ENCODE measurements around the gene VEZT.
"Not testable (repeated sequence)": the region's sequence is repeated elsewhere in the genome, so short reads cannot be mapped to it uniquely, and the experiment has no call there.

The VEZT gene

GRCh38 chr12:95195122-95195521 is 22.5 kb upstream of the VEZT start:
- no peak overlapping the region for H3K4me3 ChIP-seq (ENCODE audit: low read depth, low read length)
- DNase-seq (ENCODE audit: low read depth): no peak
- TF ChIP-seq POLR2A (IDR thresholded peaks at IDR 0.05; ENCODE audit: extremely low read depth, insufficient read length) (no peak), MAX (IDR thresholded peaks at IDR 0.05; ENCODE audit: low read depth, low read length) (no peak), MYC (IDR thresholded peaks at IDR 0.05; ENCODE audit: low read depth, low read length) (no peak), CTCF (IDR thresholded peaks at IDR 0.05; ENCODE audit: low read depth, low read length) (no peak)

- not testable (repeated sequence) for H3K4me3 ChIP-seq (ENCODE audit: low read depth, low read length); DNase-seq (ENCODE audit: low read depth)
These were observed 20.6 kb upstream of the VEZT start for GRCh38 chr12:95196875-95197569.

DNA sequence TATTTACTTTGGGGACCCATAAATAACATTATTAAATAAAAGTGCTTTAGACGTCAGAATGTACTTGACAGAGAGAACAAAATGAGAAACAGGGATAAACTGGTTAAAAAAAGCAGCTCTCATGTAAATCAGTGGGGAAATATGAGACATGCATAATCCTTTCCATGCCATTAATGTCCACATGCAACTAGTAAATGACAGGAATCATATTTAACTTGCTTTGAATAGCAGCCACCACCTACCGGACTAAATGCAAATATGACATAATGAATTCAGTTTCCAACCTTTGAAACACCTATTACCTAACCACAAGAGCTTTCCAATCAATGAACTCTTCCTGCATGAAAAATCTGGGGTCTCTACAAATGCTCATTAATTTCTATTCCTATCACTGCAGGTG is 20.0 kb upstream of the VEZT start:
- H3K4me3 ChIP-seq (ENCODE audit: low read depth, low read length): no peak overlapping the region
- TF ChIP-seq CTCF (IDR thresholded peaks at IDR 0.05; ENCODE audit: low read depth, low read length): no peak
- no peak for TF ChIP-seq MYC (IDR thresholded peaks at IDR 0.05; ENCODE audit: low read depth, low read length)
- no peak for TF ChIP-seq MAX (IDR thresholded peaks at IDR 0.05; ENCODE audit: low read depth, low read length)
- no peak for TF ChIP-seq POLR2A (IDR thresholded peaks at IDR 0.05; ENCODE audit: extremely low read depth, insufficient read length)
- no peak for DNase-seq (ENCODE audit: low read depth)

- TF ChIP-seq POLR2A (IDR thresholded peaks at IDR 0.05; ENCODE audit: extremely low read depth, insufficient read length) (no peak), MAX (IDR thresholded peaks at IDR 0.05; ENCODE audit: low read depth, low read length) (no peak), MYC (IDR thresholded peaks at IDR 0.05; ENCODE audit: low read depth, low read length) (no peak), CTCF (IDR thresholded peaks at IDR 0.05; ENCODE audit: low read depth, low read length) (no peak)
- no peak for DNase-seq (ENCODE audit: low read depth)
- H3K4me3 ChIP-seq (ENCODE audit: low read depth, low read length): no peak overlapping the region
These were observed 18.7 kb upstream of the VEZT start for GRCh38 chr12:95198914-95199313.

GRCh38 chr12:95200128-95200894 is 17.3 kb upstream of the VEZT start:
- no peak for DNase-seq (ENCODE audit: low read depth)
- no peak overlapping the region for H3K4me3 ChIP-seq (ENCODE audit: low read depth, low read length)
- TF ChIP-seq MAX (IDR thresholded peaks at IDR 0.05; ENCODE audit: low read depth, low read length): no peak
- no peak for TF ChIP-seq MYC (IDR thresholded peaks at IDR 0.05; ENCODE audit: low read depth, low read length)
- TF ChIP-seq POLR2A (IDR thresholded peaks at IDR 0.05; ENCODE audit: extremely low read depth, insufficient read length): no peak
- TF ChIP-seq CTCF (IDR thresholded peaks at IDR 0.05; ENCODE audit: low read depth, low read length): no peak

GRCh38 chr12:95201056-95201670 is 16.4 kb upstream of the VEZT start:
- DNase-seq (ENCODE audit: low read depth): no peak
- no peak overlapping the region for H3K4me3 ChIP-seq (ENCODE audit: low read depth, low read length)

More at GRCh38 chr12:95201056-95201670, 16.4 kb upstream of the VEZT start:
- TF ChIP-seq MAX (IDR thresholded peaks at IDR 0.05; ENCODE audit: low read depth, low read length) (no peak), POLR2A (IDR thresholded peaks at IDR 0.05; ENCODE audit: extremely low read depth, insufficient read length) (no peak), MYC (IDR thresholded peaks at IDR 0.05; ENCODE audit: low read depth, low read length) (no peak), CTCF (IDR thresholded peaks at IDR 0.05; ENCODE audit: low read depth, low read length) (no peak)

Measured in NB4 (cell line).